Neural crest cell (in vitro differentiated cells): Measurements from ENCODE around the gene HACD2. TPM values are rescaled to one million over a fixed set of nuclear protein-coding genes. Genes with fewer than 3 reads are reported as not detected.

Experiments used
- DNase-seq: peaks from one replicate; pipeline ENCODE4 v3.0.0; 2021; ENCODE audit warnings: low read depth, mixed read lengths, low spot score
- H3K27ac Mint-ChIP-seq: one replicate; pipeline ENCODE4 v1.8.0; 2021; ENCODE audit warnings: mild to moderate bottlenecking, mixed read lengths; ENCODE audit not compliant: unreplicated experiment
- H3K27me3 Mint-ChIP-seq: 2 replicates; pipeline ENCODE4 v1.8.0; 2021; ENCODE audit warnings: low read depth, mild to moderate bottlenecking, mixed read lengths
- H3K36me3 Mint-ChIP-seq: 2 replicates; pipeline ENCODE4 v1.8.0; 2021; ENCODE audit warnings: low read depth, mild to moderate bottlenecking, mixed read lengths
- H3K4me1 Mint-ChIP-seq: 2 replicates; pipeline ENCODE4 v1.8.0; 2021; ENCODE audit warnings: mixed read lengths
- H3K4me3 Mint-ChIP-seq: one replicate; pipeline ENCODE4 v1.8.0; 2021; ENCODE audit warnings: mild to moderate bottlenecking, mixed read lengths
- H3K9me3 Mint-ChIP-seq: 2 replicates; pipeline ENCODE4 v1.8.0; 2021; ENCODE audit warnings: mixed read lengths
- CTCF ChIP-seq: fragments of 200-600 bp; sonication (generic); conservative IDR thresholded peaks from 2 replicates; pipeline ENCODE4 v1.5.0; 2021; ENCODE audit warnings: antibody characterized with exemption, mild to moderate bottlenecking
- total RNA-seq: library from RNA; stranded (reverse); gene quantifications from 2 replicates; pipeline ENCODE4 v1.2.1, GENCODE V29; 2021

HACD2 gene
- total RNA-seq, 1 donor from 2014 or later: 26.5 TPM

GRCh38 chr3:123628996-123629746, 44.3 kb upstream of the HACD2 start:
- Mint-ChIP-seq H3K9me3 (no peaks in the 10 kb centered on the region), H3K27ac (peak overlapping the region; percentile 81), H3K27me3 (no peaks in the 10 kb centered on the region), H3K36me3 (peaks cover 9% of the 10 kb centered on the region), H3K4me3 (no peak overlapping the region), H3K4me1 (peaks cover 18% of the 10 kb centered on the region)
- DNase-seq: no peak
- no peak for TF ChIP-seq CTCF

- Mint-ChIP-seq H3K4me3 (no peak overlapping the region), H3K27me3 (no peaks in the 10 kb centered on the region), H3K4me1 (peaks cover 8% of the 10 kb centered on the region), H3K27ac (no peak overlapping the region), H3K36me3 (peaks cover 6% of the 10 kb centered on the region), H3K9me3 (no peaks in the 10 kb centered on the region)
- no peak for TF ChIP-seq CTCF
- DNase-seq: no peak
These were observed 43.1 kb upstream of the HACD2 start for GRCh38 chr3:123627673-123628670.

GRCh38 chr3:123626881-123627280, 42.0 kb upstream of the HACD2 start:
- Mint-ChIP-seq H3K4me1 (peaks cover under 1% of the 10 kb centered on the region), H3K27ac (no peak overlapping the region), H3K27me3 (no peaks in the 10 kb centered on the region), H3K4me3 (no peak overlapping the region), H3K9me3 (no peaks in the 10 kb centered on the region), H3K36me3 (peaks cover 3% of the 10 kb centered on the region)
- TF ChIP-seq CTCF: no peak
- DNase-seq: no peak

- H3K4me1 Mint-ChIP-seq: peaks cover 19% of the 10 kb centered on the region
- H3K27ac Mint-ChIP-seq: no peak overlapping the region
- H3K27me3 Mint-ChIP-seq: no peaks in the 10 kb centered on the region
- H3K4me3 Mint-ChIP-seq: no peak overlapping the region
- DNase-seq: no peak
- peaks cover 3% of the 10 kb centered on the region for H3K36me3 Mint-ChIP-seq
- H3K9me3 Mint-ChIP-seq: no peaks in the 10 kb centered on the region
- TF ChIP-seq CTCF: no peak
These were observed 39.4 kb upstream of the HACD2 start for GRCh38 chr3:123624302-123624701.

GRCh38 chr3:123623346-123623880, 38.6 kb upstream of the HACD2 start:
- DNase-seq: no peak
- Mint-ChIP-seq H3K27ac (no peak overlapping the region), H3K27me3 (no peaks in the 10 kb centered on the region), H3K4me1 (peaks cover 19% of the 10 kb centered on the region), H3K4me3 (no peak overlapping the region), H3K36me3 (peaks cover 3% of the 10 kb centered on the region), H3K9me3 (no peaks in the 10 kb centered on the region)
- no peak for TF ChIP-seq CTCF
